Liver (tissue), 9 donors: ENCODE measurements around the gene NEXMIF. TPM values are rescaled to one million over a fixed set of nuclear protein-coding genes. Genes with fewer than 3 reads are reported as not detected.

Source experiments
- DNase-seq: peaks from one replicate; pipeline ENCODE4 v3.0.0-alpha.2; 2017; ENCODE audit warnings: low spot score
- H3K27ac ChIP-seq, 2 donors: one replicate each; pipeline ENCODE4 v1.7.0; 2013; ENCODE audit warnings: inconsistent platforms in 2 of 2, low read length in 2 of 2, control low read depth in 1 of 2, low read depth in 1 of 2, mild to moderate bottlenecking in 1 of 2
- H3K27me3 ChIP-seq, 4 donors: one replicate each; pipeline versions ENCODE4 v1.6.1 to v1.7.0; 2013; ENCODE audit warnings: low read length in 3 of 4, inconsistent platforms in 1 of 4, mild to moderate bottlenecking in 1 of 4, moderate library complexity in 1 of 4; ENCODE audit not compliant: control insufficient read depth in 4 of 4, insufficient read depth in 4 of 4
- H3K36me3 ChIP-seq, 4 donors: one replicate each; pipeline versions ENCODE4 v1.6.1 to v1.7.0; 2013; ENCODE audit warnings: low read length in 3 of 4, mild to moderate bottlenecking in 3 of 4, low read depth in 1 of 4, moderate library complexity in 1 of 4; ENCODE audit not compliant: control insufficient read depth in 4 of 4, insufficient read depth in 3 of 4
- H3K4me1 ChIP-seq, 4 donors: one replicate each; pipeline versions ENCODE4 v1.6.1 to v1.7.0; 2013; ENCODE audit warnings: low read length in 3 of 4, mild to moderate bottlenecking in 3 of 4, moderate library complexity in 1 of 4; ENCODE audit not compliant: control insufficient read depth in 4 of 4, insufficient read depth in 4 of 4
- H3K4me3 ChIP-seq, 3 donors: one replicate each; pipeline versions ENCODE4 v1.6.1 to v1.7.0; 2013; ENCODE audit warnings: low read length in 3 of 3, control low read depth in 1 of 3, low read depth in 1 of 3, mild to moderate bottlenecking in 1 of 3
- H3K9ac ChIP-seq, 2 donors: one replicate each; pipeline ENCODE4 v1.7.0; 2013; ENCODE audit warnings: low read length in 2 of 2, mild to moderate bottlenecking in 2 of 2, moderate library complexity in 2 of 2, control low read depth in 1 of 2, low read depth in 1 of 2
- H3K9me3 ChIP-seq, 4 donors: one replicate each; pipeline versions ENCODE4 v1.6.1 to v1.7.0; 2013; ENCODE audit warnings: low read length in 3 of 4; ENCODE audit not compliant: control insufficient read depth in 4 of 4
- EGR1 ChIP-seq, 2 donors: IDR thresholded peaks; 2 replicates each; pipeline ENCODE4 v1.6.1; 2016 to 2018; ENCODE audit warnings: antibody characterized with exemption in 2 of 2, low read depth in 2 of 2
- FOXA1 ChIP-seq: IDR thresholded peaks from 2 replicates; pipeline ENCODE4 v1.6.1; 2016; ENCODE audit warnings: antibody characterized with exemption
- FOXA2 ChIP-seq: IDR thresholded peaks from 2 replicates; pipeline ENCODE4 v1.6.1; 2016; ENCODE audit warnings: antibody characterized with exemption
- GABPA ChIP-seq, 2 donors: IDR thresholded peaks in 1 of 2; conservative IDR thresholded peaks in 1 of 2; 2 replicates each; pipeline ENCODE4 v1.6.1; 2016; ENCODE audit warnings: antibody characterized with exemption in 2 of 2, mild to moderate bottlenecking in 1 of 2, moderate library complexity in 1 of 2
- HNF4A ChIP-seq, 2 donors: conservative IDR thresholded peaks; 2 replicates each; pipeline ENCODE4 v1.6.1; 2016; ENCODE audit warnings: antibody characterized with exemption in 2 of 2, mild to moderate bottlenecking in 2 of 2
- HNF4G ChIP-seq: IDR thresholded peaks from 2 replicates; pipeline ENCODE4 v1.6.1; 2016; ENCODE audit warnings: antibody characterized with exemption
- JUND ChIP-seq, 2 donors: IDR thresholded peaks; 2 replicates each; pipeline ENCODE4 v1.6.1; 2016; ENCODE audit warnings: antibody characterized with exemption in 2 of 2
- RAD21 ChIP-seq, 2 donors: IDR thresholded peaks; 2 replicates each; pipeline ENCODE4 v1.6.1; 2016; ENCODE audit warnings: antibody characterized with exemption in 2 of 2, mild to moderate bottlenecking in 2 of 2
- RXRA ChIP-seq, 2 donors: IDR thresholded peaks; 2 replicates each; pipeline ENCODE4 v1.6.1; 2017 to 2018; ENCODE audit warnings: antibody characterized with exemption in 2 of 2, mild to moderate bottlenecking in 1 of 2
- SP1 ChIP-seq: IDR thresholded peaks from 2 replicates; pipeline ENCODE4 v1.6.1; 2018; ENCODE audit warnings: antibody characterized with exemption, mild to moderate bottlenecking
- TAF1 ChIP-seq: conservative IDR thresholded peaks from 2 replicates; pipeline ENCODE4 v1.6.1; 2016; ENCODE audit warnings: antibody characterized with exemption, mild to moderate bottlenecking
- YY1 ChIP-seq: IDR thresholded peaks from 2 replicates; pipeline ENCODE4 v1.6.1; 2016; ENCODE audit warnings: antibody characterized with exemption, mild to moderate bottlenecking
- WGBS: extraction: QIAGEN DNeasy Blood & Tissue Kit; methylation state at CpG from one replicate; pipeline ENCODE4 v1.1.7; 2013; 5-methylcytosine and 5-hydroxymethylcytosine counted together
- polyA plus RNA-seq, 2 donors: library from polyadenylated mRNA; stranded (reverse) in 1 of 2; unstranded in 1 of 2; fragments of 200-250 nt in 1 of 2; fragments of >200 nt in 1 of 2; fragmentation: Nextera tagmentation in 1 of 2; extraction: Ambion mirVana in 1 of 2; gene quantifications; one replicate each; pipeline versions ENCODE4 v1.2.1 to v1.2.3, GENCODE V29; 2013 to 2015
- total RNA-seq, 2 donors: library from RNA; depleted of rRNA; stranded (reverse); fragments of >200 nt; gene quantifications; one replicate each; pipeline ENCODE4 v1.2.3, GENCODE V29; 2014
- TF ChIP-seq, protein P1 (sequence below): fragments of 150-350 bp; IDR thresholded peaks from 2 replicates; pipeline ENCODE4 v1.5.1; 2017; ENCODE audit warnings: improper control_type of control experiment, low read depth, low read length; ENCODE audit not compliant: missing input control
- TF ChIP-seq, protein P2 (sequence below): IDR thresholded peaks from 2 replicates; pipeline ENCODE4 v1.6.1; 2016; ENCODE audit warnings: antibody characterized with exemption
- TF ChIP-seq, protein P3 (sequence below): IDR thresholded peaks from 2 replicates; pipeline ENCODE4 v1.6.1; 2016; ENCODE audit warnings: antibody characterized with exemption, mild to moderate bottlenecking
- TF ChIP-seq, protein P4 (sequence below): IDR thresholded peaks from 2 replicates; pipeline ENCODE4 v1.6.1; 2016; ENCODE audit warnings: antibody characterized with exemption
- TF ChIP-seq, protein P5 (sequence below): IDR thresholded peaks from 2 replicates; pipeline ENCODE4 v1.6.1; 2016; ENCODE audit warnings: antibody characterized with exemption
- donor health status: healthy.
- donor health status: healthy.
- donor health status: healthy.
- donor health status: healthy.
- donor health status: healthy.

Gene NEXMIF
- total and polyA plus RNA-seq, 4 donors: 0.01 to 0.42 (median 0.06) TPM

DNA sequence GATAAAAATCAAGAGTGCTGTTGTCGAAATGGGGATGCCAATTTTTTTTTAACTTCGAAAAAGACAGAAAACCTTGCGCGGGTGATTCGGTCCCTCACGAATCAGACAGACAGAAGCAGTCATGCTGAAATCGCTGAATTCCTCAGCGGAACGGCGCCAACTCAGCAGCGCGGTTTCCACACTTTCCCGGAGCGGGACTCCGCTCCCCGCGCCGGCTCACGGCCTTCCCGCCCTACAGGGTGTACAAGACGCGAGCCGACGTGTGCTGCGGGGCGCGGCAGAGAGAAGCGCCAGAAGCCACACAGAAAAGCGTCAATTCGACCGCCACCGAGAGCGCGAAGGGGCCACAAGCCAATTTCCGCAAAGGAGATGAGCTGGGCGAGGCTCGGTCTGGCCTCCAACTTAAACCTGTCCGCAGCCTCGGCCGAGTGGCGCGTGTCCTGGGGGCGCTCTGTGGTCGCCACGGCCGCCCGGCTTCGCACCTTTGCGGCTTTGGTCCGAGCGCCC is 1.3 kb downstream of the NEXMIF start:
- no peaks in the 10 kb centered on the region for H3K36me3 ChIP-seq
- H3K27me3 ChIP-seq: peaks cover 0 to 11% (median 2%) of the 10 kb centered on the region in 4 donors
- H3K27ac ChIP-seq: no peak overlapping the region
- TF ChIP-seq FOXA1 (no peak), JUND (IDR thresholded peaks at IDR 0.05) (no peak), YY1 (no peak), EGR1 (IDR thresholded peaks at IDR 0.05; ENCODE audit: low read depth in 2 of 2) (no peak), FOXA2 (no peak), RAD21 (IDR thresholded peaks at IDR 0.05) (no peak), SP1 (no peak), TAF1 (no peak), HNF4G (no peak), RXRA (IDR thresholded peaks at IDR 0.05) (no peak)
- TF ChIP-seq, protein P1, sequence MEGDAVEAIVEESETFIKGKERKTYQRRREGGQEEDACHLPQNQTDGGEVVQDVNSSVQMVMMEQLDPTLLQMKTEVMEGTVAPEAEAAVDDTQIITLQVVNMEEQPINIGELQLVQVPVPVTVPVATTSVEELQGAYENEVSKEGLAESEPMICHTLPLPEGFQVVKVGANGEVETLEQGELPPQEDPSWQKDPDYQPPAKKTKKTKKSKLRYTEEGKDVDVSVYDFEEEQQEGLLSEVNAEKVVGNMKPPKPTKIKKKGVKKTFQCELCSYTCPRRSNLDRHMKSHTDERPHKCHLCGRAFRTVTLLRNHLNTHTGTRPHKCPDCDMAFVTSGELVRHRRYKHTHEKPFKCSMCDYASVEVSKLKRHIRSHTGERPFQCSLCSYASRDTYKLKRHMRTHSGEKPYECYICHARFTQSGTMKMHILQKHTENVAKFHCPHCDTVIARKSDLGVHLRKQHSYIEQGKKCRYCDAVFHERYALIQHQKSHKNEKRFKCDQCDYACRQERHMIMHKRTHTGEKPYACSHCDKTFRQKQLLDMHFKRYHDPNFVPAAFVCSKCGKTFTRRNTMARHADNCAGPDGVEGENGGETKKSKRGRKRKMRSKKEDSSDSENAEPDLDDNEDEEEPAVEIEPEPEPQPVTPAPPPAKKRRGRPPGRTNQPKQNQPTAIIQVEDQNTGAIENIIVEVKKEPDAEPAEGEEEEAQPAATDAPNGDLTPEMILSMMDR: no peak
- TF ChIP-seq, protein P2, sequence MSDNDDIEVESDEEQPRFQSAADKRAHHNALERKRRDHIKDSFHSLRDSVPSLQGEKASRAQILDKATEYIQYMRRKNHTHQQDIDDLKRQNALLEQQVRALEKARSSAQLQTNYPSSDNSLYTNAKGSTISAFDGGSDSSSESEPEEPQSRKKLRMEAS: no peak
- TF ChIP-seq, protein P3, sequence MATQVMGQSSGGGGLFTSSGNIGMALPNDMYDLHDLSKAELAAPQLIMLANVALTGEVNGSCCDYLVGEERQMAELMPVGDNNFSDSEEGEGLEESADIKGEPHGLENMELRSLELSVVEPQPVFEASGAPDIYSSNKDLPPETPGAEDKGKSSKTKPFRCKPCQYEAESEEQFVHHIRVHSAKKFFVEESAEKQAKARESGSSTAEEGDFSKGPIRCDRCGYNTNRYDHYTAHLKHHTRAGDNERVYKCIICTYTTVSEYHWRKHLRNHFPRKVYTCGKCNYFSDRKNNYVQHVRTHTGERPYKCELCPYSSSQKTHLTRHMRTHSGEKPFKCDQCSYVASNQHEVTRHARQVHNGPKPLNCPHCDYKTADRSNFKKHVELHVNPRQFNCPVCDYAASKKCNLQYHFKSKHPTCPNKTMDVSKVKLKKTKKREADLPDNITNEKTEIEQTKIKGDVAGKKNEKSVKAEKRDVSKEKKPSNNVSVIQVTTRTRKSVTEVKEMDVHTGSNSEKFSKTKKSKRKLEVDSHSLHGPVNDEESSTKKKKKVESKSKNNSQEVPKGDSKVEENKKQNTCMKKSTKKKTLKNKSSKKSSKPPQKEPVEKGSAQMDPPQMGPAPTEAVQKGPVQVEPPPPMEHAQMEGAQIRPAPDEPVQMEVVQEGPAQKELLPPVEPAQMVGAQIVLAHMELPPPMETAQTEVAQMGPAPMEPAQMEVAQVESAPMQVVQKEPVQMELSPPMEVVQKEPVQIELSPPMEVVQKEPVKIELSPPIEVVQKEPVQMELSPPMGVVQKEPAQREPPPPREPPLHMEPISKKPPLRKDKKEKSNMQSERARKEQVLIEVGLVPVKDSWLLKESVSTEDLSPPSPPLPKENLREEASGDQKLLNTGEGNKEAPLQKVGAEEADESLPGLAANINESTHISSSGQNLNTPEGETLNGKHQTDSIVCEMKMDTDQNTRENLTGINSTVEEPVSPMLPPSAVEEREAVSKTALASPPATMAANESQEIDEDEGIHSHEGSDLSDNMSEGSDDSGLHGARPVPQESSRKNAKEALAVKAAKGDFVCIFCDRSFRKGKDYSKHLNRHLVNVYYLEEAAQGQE: no peak
- H3K9me3 ChIP-seq: no peaks in the 10 kb centered on the region
- no peak for DNase-seq
- peak overlapping the region in 2 of 3 donors; percentile 37 to 45 for H3K4me3 ChIP-seq
- 11% methylated on average over 51 of the region's 51 CpGs for WGBS
- H3K9ac ChIP-seq: no peak overlapping the region
- H3K4me1 ChIP-seq: peaks cover 2 to 9% (median 4%) of the 10 kb centered on the region in 4 donors

DNA sequence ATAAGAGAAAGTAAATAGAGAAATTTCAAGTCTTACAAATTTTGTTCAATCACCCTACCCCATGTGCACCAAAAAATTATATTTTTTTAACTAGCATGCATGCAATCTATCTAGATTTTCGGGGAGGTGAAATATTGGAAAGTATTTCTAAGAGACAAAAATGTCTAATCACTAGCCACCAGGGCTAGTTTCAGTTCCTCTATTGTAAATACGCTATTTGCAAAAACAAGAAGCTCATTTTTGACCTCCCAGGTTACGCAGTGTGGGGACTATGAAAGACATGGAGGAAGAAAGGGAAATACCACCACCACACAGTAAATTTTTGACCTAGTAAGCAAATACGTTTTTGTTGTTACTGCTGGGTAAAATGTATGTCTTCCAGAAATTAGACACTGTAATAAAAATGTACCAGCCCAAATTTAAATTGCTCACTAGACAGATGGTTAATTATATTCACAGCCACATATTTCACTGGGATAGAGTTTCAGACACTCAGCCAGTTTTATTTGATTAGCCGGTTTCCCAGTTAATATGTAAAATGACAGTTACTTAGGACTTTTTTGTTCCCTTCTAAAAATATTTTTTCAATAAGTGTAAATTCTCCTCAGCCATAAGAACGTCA is 2.2 kb downstream of the NEXMIF start:
- WGBS: 63% methylated on average over 6 of the region's 6 CpGs
- TF ChIP-seq GABPA (IDR thresholded peaks at IDR 0.05 in 1 of 2, conservative IDR thresholded peaks at IDR 0.05 in 1 of 2): no peak
- TF ChIP-seq, protein P1: no peak
- TF ChIP-seq SP1: no peak
- no peak for TF ChIP-seq RXRA (IDR thresholded peaks at IDR 0.05)
- no peak for TF ChIP-seq HNF4G
- TF ChIP-seq, protein P4, sequence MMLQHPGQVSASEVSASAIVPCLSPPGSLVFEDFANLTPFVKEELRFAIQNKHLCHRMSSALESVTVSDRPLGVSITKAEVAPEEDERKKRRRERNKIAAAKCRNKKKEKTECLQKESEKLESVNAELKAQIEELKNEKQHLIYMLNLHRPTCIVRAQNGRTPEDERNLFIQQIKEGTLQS: no peak
- TF ChIP-seq, protein P5, sequence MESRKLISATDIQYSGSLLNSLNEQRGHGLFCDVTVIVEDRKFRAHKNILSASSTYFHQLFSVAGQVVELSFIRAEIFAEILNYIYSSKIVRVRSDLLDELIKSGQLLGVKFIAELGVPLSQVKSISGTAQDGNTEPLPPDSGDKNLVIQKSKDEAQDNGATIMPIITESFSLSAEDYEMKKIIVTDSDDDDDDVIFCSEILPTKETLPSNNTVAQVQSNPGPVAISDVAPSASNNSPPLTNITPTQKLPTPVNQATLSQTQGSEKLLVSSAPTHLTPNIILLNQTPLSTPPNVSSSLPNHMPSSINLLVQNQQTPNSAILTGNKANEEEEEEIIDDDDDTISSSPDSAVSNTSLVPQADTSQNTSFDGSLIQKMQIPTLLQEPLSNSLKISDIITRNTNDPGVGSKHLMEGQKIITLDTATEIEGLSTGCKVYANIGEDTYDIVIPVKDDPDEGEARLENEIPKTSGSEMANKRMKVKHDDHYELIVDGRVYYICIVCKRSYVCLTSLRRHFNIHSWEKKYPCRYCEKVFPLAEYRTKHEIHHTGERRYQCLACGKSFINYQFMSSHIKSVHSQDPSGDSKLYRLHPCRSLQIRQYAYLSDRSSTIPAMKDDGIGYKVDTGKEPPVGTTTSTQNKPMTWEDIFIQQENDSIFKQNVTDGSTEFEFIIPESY: no peak
- TF ChIP-seq HNF4A (conservative IDR thresholded peaks at IDR 0.05): no peak
- TF ChIP-seq, protein P2: no peak
- no peak for TF ChIP-seq TAF1
- no peak for TF ChIP-seq RAD21 (IDR thresholded peaks at IDR 0.05)
- TF ChIP-seq EGR1 (IDR thresholded peaks at IDR 0.05; ENCODE audit: low read depth in 2 of 2): no peak
- TF ChIP-seq FOXA2: no peak

More for the DNA sequence above, 2.2 kb downstream of the NEXMIF start:
- H3K4me1 ChIP-seq: peaks cover 2 to 9% (median 4%) of the 10 kb centered on the region in 4 donors
- no peak overlapping the region for H3K9ac ChIP-seq
- no peaks in the 10 kb centered on the region for H3K9me3 ChIP-seq
- H3K27ac ChIP-seq: no peak overlapping the region
- H3K36me3 ChIP-seq: no peaks in the 10 kb centered on the region
- peaks cover 0 to 11% (median 2%) of the 10 kb centered on the region in 4 donors for H3K27me3 ChIP-seq
- H3K4me3 ChIP-seq: no peak overlapping the region
- no peak for DNase-seq
